HCEC 1CT (cell line): ENCODE results near the gene RBM20.
A peak's percentile ranks its signal among the peaks of the same experiment; 100 is the strongest.

ENCODE experiments used
- DNase-seq: peaks from one replicate; pipeline ENCODE4 v3.0.0-alpha.2; 2017

Gene RBM20

DNA sequence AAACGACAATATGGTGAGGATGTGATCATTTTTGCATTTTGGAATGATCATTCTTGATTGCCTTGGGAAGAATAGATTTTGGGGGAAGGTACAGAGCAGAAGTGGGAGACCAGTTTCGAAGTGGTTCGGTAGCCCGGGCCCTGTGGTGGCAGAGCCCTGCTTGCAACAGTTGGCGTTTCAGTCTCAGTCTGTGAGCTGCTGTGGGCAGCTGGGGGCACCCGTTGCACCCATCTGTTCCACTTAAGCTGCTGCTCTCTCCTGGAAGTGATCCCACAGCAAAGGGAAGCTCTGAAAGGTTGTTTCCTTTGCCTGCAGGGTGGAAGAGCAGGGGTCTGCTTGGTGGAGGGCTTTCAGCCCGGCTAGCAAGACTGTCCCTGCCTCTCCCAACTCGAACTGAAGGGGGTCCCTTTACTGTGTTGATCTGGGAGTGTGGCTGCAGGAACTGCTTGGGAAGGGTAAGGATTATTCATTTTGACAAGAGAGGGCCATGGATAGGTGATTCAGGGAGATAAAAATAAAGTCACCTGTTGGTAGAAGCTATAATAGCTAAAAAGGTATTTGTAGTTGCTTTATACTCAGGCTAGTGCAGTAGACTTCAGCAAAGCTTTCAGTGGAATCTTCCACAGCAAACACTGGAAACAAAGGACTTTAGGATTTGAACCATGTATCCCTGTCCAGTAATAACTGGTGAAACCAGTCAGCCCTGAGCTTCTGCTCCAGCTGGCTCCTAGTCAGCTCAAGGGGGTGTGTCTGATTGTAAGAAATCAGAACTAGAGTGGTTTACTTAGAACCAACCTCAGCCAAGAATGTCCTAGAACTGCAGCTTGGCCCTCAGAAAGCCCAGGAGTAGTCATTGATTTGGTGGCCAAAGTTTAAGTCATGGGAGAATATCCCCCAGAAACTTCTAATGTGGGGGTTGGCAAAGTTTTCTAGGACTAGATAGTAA lies 174.4 kb downstream of the RBM20 start:
- DNase-seq = no peak

GRCh38 chr10:110820321-110820814 lies 176.2 kb downstream of the RBM20 start:
- no peak for DNase-seq

- no peak for DNase-seq
These were observed 177.4 kb downstream of the RBM20 start for GRCh38 chr10:110821508-110821907.

DNA sequence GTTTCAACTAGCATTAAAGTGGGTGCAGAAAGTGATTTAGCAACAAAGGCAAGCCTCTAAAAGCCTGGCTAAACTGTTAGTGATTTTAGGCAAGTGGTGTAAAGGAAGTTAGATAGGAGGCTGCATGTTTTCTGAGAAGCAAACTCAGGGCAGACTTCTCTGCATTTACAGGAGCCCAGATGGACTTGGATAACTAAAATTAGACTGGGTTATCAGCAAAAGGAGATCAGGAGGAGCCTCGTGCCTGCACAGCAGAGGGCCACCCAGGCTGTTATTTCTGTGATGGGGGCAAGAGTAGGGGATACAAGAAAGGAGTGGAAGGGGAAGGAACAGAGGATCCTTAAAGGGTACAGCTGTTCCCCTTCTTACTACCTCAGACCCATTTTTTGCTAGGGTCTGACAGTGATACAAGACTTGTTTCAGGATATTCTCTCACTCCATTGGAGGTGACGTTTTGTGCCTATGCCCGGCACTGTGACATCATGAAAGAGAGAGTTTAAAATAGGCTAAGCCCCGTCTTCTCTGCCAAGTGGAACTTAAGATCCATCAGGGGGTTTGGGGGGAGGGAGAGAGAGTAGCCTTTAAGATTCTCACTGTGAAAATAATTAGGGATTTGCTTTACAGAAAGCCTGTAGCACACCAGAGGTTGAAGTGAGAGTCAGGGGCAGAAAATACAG lies 178.0 kb downstream of the RBM20 start:
- no peak for DNase-seq

GRCh38 chr10:110822712-110823311 lies 178.7 kb downstream of the RBM20 start:
- no peak for DNase-seq

DNA sequence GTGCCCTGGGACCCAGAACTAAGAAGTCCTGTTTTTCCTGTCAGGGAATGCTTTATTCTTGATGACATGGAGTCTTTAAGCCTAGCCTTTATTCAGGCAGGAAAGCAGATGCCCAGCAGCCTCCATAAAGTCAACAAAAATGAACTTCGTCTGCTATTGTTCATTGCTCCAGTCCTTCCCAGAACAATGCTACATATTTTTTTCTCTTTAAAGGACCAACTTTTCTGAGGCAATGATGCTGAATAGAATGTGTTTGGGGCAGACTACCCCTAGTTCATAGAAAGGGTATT lies 180.0 kb downstream of the RBM20 start:
- DNase-seq = no peak

DNA sequence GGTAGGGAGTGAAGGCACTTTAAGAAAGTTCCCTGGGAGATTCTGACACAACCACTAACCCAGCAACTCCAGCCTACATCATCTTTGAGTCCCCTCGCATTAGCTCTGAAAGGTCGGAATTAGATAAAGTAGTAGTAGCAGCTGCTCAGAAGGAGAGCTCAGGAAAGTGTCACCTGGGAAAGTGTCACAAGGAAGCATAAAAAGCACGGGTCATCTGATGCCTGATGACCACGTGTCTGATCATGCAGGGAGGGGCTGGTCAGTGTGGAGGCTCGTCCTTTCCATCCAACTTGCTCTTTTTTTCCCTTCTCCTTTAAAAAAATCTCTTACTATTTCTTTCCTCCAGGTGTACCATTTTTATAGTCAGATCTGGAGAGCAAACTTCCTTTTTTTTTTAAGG lies 180.5 kb downstream of the RBM20 start:
- no peak for DNase-seq

- no peak for DNase-seq
These were observed 181.4 kb downstream of the RBM20 start for GRCh38 chr10:110825508-110825907.

GRCh38 chr10:110827410-110827809 lies 183.3 kb downstream of the RBM20 start:
- DNase-seq = peak; percentile 72

- no peak for DNase-seq
These were observed 183.7 kb downstream of the RBM20 start for GRCh38 chr10:110827875-110828274.

- DNase-seq = no peak
These were observed 184.4 kb downstream of the RBM20 start for GRCh38 chr10:110828525-110828924.

- DNase-seq = no peak
These were observed 185.7 kb downstream of the RBM20 start for GRCh38 chr10:110829721-110830410.

GRCh38 chr10:110833234-110833940 lies 189.3 kb downstream of the RBM20 start:
- no peak for DNase-seq

DNA sequence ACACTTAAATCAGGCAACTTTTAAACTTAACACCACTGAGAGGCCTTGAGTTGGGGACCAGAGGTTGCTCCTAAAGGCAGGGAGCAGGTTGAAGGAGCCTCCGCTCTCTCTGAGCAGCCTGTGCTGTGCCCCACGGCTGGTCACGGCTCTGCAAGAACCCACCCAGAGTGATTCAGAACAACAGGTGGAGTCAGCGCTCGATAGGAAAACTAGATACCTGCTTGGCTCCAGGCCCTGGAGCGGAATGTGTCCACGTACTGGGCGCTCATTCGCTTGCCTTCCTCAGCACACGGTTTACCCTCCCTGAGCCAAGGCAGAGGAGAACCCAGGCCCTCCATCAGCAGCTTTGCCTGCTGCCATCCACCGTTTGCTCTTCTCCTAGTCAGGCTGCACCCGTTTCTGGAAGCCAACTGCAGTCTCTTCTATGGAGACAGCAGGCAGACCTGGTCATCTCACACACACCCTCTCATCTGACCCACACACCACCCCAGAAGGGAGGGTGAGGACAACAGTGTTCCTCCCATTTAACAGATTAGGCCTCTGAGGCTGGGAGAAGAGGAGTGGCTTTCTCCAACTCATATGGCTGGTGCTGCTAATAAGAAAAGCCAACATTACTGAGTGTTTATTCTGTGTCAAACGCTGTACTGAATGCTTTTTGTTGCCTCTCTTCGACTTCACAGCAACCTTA lies 189.9 kb downstream of the RBM20 start:
- DNase-seq = no peak

DNA sequence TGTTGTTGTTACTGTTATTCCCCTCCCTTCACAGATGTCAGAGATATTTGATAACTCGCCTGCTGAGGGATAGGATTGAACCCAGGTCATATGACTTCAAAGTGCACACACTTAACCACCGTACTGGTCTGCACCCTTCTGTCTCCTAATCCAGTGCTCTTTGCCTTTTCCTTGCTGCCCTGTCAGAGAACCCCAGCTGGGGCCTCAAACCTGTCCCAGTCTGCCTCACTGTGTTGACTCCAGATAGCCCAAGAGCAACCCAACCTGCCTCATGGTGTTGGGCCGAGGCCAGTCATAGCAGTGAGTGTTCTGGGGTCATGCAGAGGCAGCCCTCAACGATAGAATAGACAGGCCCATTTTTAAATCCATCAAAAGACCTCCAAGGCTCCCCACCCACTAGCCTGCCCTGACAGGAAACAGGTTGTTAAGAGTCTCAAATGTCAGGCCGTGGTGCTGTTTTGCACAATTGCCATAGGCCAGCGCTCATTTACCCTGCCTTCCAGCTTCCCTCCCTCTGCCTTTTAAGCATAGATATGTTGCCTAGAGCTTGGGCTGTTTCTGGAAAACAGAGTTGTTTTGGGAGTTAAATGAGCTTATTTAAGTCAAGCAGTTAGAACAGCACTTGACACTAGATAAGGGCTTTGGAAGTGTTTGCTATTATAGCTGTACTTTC lies 190.6 kb downstream of the RBM20 start:
- DNase-seq = no peak

- DNase-seq = no peak
These were observed 191.7 kb downstream of the RBM20 start for GRCh38 chr10:110835841-110836240.

DNA sequence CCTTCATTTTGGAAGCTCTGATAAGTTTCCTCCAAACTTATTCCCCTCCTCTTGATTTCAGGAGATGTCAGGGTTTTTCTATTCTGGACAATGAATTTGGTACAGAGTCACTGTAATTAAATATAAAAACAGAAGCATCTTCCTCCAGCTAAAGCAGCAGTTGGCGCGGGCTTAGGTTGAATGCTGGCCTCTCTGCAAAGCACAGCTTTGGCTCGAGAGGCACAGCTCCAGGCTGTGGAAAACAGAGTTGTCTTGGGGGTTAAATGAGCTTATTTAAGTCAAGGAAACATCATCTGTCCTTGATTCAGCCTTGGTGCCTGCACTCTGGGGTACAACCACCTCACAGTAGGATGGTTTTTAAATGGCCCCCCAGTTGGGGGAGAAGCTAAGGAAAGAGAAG lies 192.6 kb downstream of the RBM20 start:
- DNase-seq = no peak

DNA sequence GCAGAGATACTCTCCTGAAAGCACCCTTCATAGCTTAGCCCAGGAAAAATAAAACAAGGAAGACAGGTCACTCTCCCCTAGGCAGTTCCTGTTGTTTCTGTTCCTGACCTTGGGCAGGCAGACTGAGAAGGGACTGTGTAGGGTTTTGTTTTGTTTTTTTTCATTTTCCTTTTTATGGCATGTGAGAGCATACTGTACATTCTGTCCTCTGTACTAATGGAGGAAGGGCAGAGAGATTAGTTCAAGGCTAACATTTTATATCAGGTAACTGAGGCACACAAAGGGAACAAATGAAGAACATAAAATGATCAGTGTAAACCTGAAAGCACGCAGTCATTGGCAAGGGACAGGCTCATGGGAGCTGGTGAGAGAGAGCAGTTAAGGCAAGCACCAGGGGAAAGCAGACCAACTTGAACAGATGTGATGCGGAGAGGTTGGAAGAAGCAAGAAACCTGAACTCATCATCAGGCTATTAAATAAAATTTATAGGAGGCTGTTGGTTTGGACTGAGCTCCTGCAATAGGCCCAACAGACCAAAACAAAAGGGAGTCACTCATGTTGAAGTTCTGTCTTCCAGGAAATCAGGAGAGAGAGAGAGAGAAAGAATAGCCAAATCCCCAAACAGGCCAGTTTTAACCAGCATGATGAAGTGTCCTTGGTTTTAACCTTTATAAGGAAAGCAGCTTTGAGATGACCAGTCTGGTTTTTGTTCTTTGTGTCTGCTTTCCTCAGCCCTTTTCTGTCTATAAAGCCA lies 193.5 kb downstream of the RBM20 start:
- no peak for DNase-seq

DNA sequence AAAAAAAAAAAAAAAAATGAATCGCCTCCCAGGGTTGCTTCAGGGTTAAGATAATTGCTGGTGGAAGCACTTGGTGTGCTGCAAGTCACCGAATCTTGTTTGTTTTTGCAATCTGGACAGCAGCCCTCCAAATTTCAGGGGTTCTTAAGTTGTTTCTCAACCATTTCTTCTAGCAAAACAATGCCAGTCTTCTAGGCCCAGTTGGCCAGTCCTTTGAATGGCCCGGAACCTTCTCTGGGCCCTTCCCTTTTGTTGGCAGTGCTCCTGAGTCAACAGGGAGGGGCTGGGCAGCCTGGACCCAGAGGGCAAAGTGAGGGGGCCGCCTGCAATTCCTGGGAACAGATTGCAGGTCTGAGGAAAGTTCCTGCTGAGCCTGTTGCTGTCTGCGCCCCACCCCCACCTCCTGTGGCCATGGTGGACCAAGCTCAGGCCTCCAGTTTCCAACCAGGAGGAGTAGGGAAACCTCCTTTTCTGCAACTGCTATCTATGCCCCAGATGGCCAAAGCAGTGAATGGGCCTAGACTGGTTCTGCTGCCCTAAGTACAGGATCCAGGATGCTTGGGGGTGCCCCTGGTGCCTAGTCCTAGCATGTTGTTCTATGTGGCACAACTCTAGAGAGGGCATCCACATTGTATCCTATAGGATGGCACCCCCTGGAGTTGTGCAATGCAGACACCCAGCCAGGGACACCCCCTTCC lies 196.2 kb downstream of the RBM20 start:
- no peak for DNase-seq

GRCh38 chr10:110840923-110841428 lies 196.8 kb downstream of the RBM20 start:
- no peak for DNase-seq
